ENCODE results near the gene STON2.
A peak's percentile ranks its signal among the peaks of the same experiment; 100 is the strongest.

The STON2 gene

GRCh38 chr14:81400202-81400678, at the start of gene STON2:
Gene STON2, minus strand, starts transcription at chr14:81400324. Its CDS starts 1,942 bp downstream, at chr14:81398382.
- in situ Hi-C loops (cut with HindIII; ENCODE audit: low sequenced_read_pairs), result no loop called here
- H3K4me3 ChIP-seq (ENCODE audit: low read depth, low read length), result no peak within 1 kb of the TSS
- DNase-seq (ENCODE audit: low read depth, low spot score), result peak; percentile 75
- no peak for TF ChIP-seq CTCF (IDR thresholded peaks at IDR 0.05; ENCODE audit: low read depth, low read length)

- in situ Hi-C loops (cut with HindIII; ENCODE audit: low sequenced_read_pairs), result no loop called here
- no peak for TF ChIP-seq CTCF (IDR thresholded peaks at IDR 0.05; ENCODE audit: low read depth, low read length)
- DNase-seq (ENCODE audit: low read depth, low spot score), result no peak
- H3K4me3 ChIP-seq (ENCODE audit: low read depth, low read length), result no peak overlapping the region
These were observed 49.5 kb upstream of the STON2 start for GRCh38 chr14:81449576-81449975.

GRCh38 chr14:81449114-81449513, 49.0 kb upstream of the STON2 start:
- in situ Hi-C loops (cut with HindIII; ENCODE audit: low sequenced_read_pairs), result no loop called here
- no peak overlapping the region for H3K4me3 ChIP-seq (ENCODE audit: low read depth, low read length)
- DNase-seq (ENCODE audit: low read depth, low spot score), result no peak
- no peak for TF ChIP-seq CTCF (IDR thresholded peaks at IDR 0.05; ENCODE audit: low read depth, low read length)

GRCh38 chr14:81447021-81447764, 47.1 kb upstream of the STON2 start:
- in situ Hi-C loops (cut with HindIII; ENCODE audit: low sequenced_read_pairs), result no loop called here
- no peak for DNase-seq (ENCODE audit: low read depth, low spot score)
- no peak overlapping the region for H3K4me3 ChIP-seq (ENCODE audit: low read depth, low read length)
- TF ChIP-seq CTCF (IDR thresholded peaks at IDR 0.05; ENCODE audit: low read depth, low read length), result no peak

- no peak overlapping the region for H3K4me3 ChIP-seq (ENCODE audit: low read depth, low read length)
- no peak for DNase-seq (ENCODE audit: low read depth, low spot score)
- in situ Hi-C loops (cut with HindIII; ENCODE audit: low sequenced_read_pairs), result no loop called here
- TF ChIP-seq CTCF (IDR thresholded peaks at IDR 0.05; ENCODE audit: low read depth, low read length), result no peak
These were observed 46.3 kb upstream of the STON2 start for GRCh38 chr14:81446279-81447007.

DNA sequence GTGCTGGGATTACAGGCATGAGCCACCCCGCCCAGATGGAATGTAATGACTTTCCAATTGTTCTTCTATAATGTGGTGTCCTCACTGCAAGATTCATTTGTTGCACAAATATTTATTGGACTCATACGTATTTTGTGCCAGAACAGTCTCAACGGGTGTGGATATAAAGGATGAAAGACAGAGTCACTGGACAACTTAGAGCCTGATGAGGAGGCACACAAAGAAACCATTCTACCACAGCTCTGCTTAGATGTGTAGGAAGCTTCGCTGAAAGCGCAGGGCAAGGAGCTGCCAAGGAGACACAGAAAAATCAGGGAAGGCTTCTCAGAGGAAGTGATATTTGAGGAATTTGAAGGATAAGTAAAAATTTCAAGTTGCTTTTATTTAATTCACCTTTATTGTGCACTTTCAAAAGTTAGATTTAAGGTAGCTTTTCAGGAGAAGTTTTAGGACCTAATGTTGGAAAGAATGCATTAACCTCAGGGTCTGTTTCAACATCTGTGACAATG, 41.6 kb upstream of the STON2 start:
- in situ Hi-C loops (cut with HindIII; ENCODE audit: low sequenced_read_pairs), result no loop called here
- DNase-seq (ENCODE audit: low read depth, low spot score), result no peak
- H3K4me3 ChIP-seq (ENCODE audit: low read depth, low read length), result no peak overlapping the region
- no peak for TF ChIP-seq CTCF (IDR thresholded peaks at IDR 0.05; ENCODE audit: low read depth, low read length)

Measured in astrocyte of the spinal cord (primary cell).